Ishikawa (cell line): Measurements from ENCODE around the gene DSC2.

ENCODE experiments used
- CEBPB ChIP-seq: IDR thresholded peaks from 2 replicates; pipeline ENCODE4 v1.6.1; 2012
- CREB1 ChIP-seq: IDR thresholded peaks from 2 replicates; pipeline ENCODE4 v1.6.1; 2012; ENCODE audit warnings: low read depth
- EGR1 ChIP-seq: IDR thresholded peaks from 2 replicates; pipeline ENCODE4 v1.6.1; 2012
- EP300 ChIP-seq: IDR thresholded peaks from 2 replicates; pipeline ENCODE4 v1.6.1; 2012; ENCODE audit warnings: borderline replicate concordance
- FOXM1 ChIP-seq: IDR thresholded peaks from 2 replicates; pipeline ENCODE4 v1.6.1; 2012; ENCODE audit warnings: low read depth, borderline replicate concordance
- MAX ChIP-seq: IDR thresholded peaks from 2 replicates; pipeline ENCODE4 v1.6.1; 2012
- RAD21 ChIP-seq: IDR thresholded peaks from 2 replicates; pipeline ENCODE4 v1.6.1; 2012; ENCODE audit warnings: low read depth
- REST ChIP-seq: IDR thresholded peaks from 2 replicates; pipeline ENCODE4 v1.6.1; 2012; ENCODE audit warnings: low read depth, mild to moderate bottlenecking
- TAF1 ChIP-seq: IDR thresholded peaks from 2 replicates; pipeline ENCODE4 v1.6.1; 2012; ENCODE audit warnings: low read depth, mild to moderate bottlenecking
- TCF12 ChIP-seq: IDR thresholded peaks from 2 replicates; pipeline ENCODE4 v1.6.1; 2012; ENCODE audit warnings: low read depth
- TEAD4 ChIP-seq: IDR thresholded peaks from 2 replicates; pipeline ENCODE4 v1.6.1; 2012
- YY1 ChIP-seq: IDR thresholded peaks from 2 replicates; pipeline ENCODE4 v1.6.1; 2012; ENCODE audit warnings: low read depth
- ZBTB7A ChIP-seq: IDR thresholded peaks from 2 replicates; pipeline ENCODE4 v1.6.1; 2012; ENCODE audit warnings: low read depth

Gene DSC2

GRCh38 chr18:31015715-31016434 is 86.3 kb downstream of the DSC2 start:
- TF ChIP-seq MAX (no peak), EGR1 (no peak), TCF12 (no peak), TAF1 (no peak), CREB1 (no peak), EP300 (no peak), REST (no peak), ZBTB7A (no peak)

GRCh38 chr18:31010601-31011000 is 91.6 kb downstream of the DSC2 start:
- TF ChIP-seq CREB1 (no peak), EGR1 (no peak), EP300 (no peak), RAD21 (no peak), CEBPB (no peak), YY1 (no peak), MAX (no peak), FOXM1 (no peak), TEAD4 (no peak), ZBTB7A (no peak), REST (no peak)
